Stimulated activated CD4-positive, alpha-beta T cell treated with anti-CD3 and anti-CD28 coated beads, TNF-alpha, amount 100 ng/mL, for 4 hours (primary cell): ENCODE results near the gene PPP5C.
"Not testable (repeated sequence)": the region's sequence is repeated elsewhere in the genome, so short reads cannot be mapped to it uniquely, and the experiment has no call there.

ENCODE experiments used
- DNase-seq, 3 experiments: peaks; one replicate each; pipeline ENCODE4 v3.0.0-alpha.2; 2020; ENCODE audit warnings: low read depth in 3 of 3

PPP5C gene

DNA sequence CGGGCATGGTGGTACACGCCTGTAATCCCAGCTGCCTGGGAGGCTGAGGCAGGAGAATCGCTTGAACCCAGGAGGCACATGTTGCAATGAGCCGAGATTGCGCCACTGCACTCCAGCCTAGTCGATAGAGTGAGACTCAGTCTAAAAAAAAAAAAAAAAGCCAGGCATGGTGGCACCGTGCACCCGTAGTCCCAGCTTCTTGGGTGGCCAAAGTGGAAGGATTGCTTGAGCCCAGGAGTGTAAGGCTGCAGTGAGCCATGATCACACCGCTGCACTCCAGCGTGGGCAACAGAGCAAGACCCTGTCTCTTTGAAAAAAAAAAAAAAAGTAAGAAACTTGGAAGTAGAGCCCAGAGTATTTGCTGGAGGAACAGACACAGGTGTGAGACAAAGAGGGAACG is 38.7 kb downstream of the PPP5C start:
- DNase-seq = no peak

DNA sequence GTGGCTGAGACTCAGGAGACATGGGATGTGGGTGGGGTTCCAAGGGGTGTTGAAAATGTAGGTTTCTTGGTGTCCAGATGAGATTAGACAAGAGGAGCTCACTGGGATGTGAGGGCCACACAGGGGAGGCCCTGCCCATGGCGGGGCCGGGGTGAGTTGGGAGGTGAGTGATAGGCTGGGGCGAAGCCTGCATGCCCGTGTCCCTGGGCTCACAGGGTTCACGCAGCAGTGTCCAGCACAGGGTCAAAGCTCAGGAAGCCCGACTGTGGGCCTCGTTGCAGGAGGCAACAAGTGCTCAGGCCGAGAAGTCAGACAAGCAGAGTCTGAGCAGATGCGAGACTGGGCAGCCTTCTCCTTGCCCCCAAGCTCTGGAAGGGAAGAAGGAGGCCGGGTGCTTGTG is 39.3 kb downstream of the PPP5C start:
- DNase-seq = no peak

- DNase-seq = no peak
Measured at GRCh38 chr19:46386996-46387712, 40.3 kb downstream of the PPP5C start.

GRCh38 chr19:46387713-46388130 is 40.8 kb downstream of the PPP5C start:
- DNase-seq = no peak

DNA sequence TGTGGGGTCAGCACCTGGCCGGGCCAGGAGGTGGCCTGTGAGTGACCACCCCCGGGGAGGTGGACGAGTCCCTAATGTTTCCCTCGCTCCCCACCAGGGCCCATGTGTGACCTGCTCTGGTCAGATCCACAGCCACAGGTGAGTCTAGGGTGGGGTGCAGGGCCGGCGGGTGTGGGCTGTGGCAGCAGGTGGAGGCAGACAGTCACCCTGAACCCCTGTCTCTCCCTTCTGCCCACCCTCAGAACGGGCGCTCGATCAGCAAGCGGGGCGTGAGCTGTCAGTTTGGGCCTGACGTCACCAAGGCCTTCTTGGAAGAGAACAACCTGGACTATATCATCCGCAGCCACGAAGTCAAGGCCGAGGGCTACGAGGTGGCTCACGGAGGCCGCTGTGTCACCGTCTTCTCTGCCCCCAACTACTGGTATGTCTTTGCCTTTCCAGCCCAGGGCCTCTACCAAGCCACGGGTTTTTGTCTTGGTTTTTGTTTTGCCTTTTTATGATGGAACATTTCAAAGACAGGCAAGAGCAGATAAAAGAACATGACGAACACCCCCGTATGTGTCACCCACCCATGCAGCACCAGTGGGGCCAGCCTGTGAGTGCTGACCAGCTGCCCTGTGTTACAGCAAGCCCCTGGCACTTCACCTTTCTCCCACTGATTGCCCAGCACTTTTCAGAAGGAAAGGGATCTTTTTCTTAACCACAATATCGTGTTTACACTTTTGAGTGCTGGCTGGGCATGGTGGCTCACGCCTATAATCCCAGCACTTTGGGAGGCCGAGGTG is 41.6 kb downstream of the PPP5C start:
- no peak for DNase-seq

GRCh38 chr19:46390121-46390858 is 43.4 kb downstream of the PPP5C start:
- DNase-seq = no peak

DNA sequence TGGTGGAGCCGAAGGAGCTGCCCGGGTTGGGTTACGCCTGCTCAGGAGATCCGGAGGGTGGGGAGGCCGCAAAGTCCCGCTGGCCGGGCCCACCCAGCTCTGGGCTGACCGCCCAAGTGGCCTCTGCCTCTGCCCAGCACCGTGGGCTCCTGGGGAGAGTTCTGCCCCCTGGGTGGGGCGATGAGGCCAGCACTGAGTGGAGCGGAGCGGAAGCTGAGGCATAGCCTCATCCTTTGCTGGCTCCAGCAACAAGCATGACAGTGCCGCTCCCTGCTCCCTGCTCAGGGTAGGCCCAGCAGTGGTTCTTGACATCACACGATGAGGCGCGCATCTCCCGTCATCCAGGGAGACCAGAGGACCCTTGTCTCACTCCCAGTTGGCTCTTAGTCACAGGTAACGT is 44.0 kb downstream of the PPP5C start:
- no peak for DNase-seq

DNA sequence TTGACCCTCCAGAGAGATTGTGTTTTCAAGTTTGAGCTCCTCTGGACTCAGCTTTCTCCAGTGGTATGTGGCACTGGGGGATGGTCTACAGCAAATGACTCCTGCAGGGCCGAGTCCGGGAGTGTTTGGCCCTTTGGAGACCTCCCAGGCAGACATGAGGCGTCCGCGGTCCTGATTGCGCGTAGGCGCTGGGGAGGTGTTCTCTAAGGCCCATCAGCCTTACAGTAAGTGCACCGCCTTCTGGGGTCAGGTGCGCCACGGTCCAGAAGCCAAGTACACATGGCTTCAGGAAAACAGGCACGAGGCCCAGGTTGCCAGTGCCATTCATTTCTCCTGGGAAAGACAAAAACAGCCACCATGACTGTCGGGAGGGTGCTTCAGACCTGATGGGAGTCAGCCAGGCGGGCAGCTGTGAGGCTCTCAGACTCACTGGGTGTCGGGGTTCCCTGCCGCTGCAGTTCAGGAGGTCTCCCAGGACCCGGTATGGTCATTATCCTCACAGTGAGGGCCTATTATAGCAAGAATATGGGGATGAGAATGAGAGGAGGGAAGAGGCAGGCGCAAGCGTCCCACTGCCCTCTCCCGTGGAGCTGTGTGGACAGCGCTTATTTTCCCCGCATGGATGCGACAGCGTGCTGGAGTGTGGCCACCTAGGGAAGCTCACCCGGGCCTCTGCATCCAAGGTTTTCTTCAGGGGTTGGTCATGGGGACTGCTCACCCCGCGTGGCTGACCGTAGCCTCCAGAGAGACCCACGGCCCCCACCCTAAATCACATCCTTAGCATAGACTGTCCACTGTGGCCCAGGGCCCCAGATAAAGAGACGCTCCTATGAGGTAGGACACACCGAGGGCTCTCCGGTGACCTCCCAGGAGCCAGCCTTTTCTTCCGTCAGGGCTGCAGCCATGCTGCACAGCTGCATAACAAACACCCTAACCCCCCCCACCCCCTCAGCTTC is 44.7 kb downstream of the PPP5C start:
- no peak for DNase-seq

DNA sequence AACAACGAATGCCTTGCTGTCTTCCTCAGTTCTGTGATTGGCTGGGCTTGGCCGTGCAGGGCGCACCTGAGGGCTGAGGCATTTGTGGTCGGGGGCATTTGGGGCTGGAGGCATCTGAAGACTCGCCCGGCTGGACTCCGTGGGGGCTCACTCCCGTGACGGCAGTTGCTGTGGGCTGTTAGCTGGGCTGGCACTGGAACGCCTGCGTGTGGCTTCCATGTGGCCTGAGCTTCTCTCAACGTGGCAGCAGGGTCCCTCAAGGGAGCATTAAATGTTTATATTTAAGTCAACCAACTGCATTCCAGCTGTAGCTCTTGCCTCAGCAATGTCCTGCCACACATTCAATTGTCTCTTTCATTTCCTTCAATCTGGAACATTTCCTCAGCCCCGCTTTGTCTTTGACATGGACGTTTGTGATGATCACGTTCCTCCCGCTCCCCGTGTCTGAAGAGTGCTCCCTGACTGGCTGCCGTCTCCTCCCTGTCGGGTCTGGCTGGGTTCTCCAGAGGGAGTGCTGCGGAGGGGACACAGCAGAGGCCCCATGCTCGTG is 45.4 kb downstream of the PPP5C start:
- no peak for DNase-seq

DNA sequence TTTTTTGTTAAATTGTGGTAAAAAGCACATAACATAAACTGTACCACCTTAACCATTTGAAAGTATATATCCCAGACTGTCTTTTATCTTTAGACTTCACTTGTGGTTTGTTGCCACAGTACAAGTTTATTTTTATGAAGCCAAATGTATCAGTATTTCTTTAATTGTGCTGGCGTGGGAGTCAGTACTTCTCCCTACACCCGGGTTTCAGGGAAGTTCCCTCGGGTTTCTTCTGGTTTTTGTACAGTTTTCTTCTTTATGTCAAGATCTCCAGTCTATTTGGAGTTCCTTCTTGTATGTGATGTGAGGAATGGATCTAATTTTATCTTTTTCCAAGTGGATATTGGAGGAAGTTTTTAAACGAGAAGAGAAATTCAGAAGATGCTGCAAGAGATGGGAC is 46.0 kb downstream of the PPP5C start:
- DNase-seq = no peak

DNA sequence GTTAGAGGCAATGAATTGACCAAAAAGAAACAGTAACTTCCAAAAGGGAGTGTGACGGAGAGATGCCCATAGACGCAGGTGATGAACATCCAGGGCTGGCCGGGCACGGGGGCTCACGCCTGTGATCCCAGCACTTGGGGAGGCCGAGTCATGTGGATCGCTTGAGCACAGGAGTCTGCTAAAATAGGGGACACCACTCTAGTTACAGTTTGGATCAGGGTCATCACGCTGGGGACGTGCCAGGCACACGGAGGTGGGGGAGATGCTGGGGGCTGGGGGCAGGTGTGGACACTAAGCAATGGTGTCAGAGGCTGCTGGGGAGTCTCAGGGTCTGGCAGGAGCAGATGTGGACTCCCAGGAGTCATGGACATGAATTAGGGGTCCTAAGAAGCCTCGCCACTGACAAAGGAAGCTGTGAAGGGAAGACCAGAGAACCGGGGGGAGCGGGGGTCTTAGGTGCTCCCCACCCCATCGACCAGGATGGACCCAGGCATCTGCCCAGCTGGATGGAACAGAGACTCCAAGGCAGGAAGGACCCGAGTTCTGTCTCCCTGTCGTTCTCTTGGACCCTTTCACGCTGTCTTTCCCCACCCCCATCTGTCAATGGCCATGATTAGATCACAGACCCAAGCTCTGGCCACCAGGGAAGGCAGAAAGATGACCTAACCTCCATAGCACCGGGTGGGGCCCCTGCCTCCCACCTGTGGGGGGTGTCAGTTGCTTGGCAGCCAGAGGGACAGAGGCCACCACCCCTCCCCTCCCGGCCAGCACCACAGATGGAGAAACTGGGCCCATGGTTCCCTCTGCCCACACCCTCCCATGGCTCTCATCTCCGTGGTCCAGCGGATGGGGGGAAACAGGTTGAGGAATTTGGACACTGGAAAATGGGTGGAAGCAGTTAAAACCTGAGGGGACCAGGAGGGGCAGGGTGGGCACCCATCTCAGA is 46.8 kb downstream of the PPP5C start:
- no peak for DNase-seq

DNA sequence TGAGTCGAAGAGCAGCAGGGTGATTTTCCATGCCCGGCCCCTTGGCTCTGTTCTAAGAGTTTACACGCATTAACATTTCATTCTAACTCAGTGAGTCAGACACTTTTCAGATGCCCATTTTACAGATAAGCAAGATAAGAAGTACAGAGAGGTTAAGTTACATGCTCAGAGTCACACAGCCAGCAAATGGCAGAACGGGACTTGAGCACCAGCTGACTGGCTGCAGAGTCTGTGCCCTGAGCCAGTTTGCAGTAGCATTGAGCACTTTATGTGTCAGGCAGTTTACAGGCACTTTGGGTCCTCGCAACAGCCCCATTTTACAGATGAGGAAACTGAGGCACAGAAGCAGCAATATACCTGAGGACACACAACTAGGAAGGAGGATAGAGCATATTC is 47.5 kb downstream of the PPP5C start:
- no peak for DNase-seq

DNA sequence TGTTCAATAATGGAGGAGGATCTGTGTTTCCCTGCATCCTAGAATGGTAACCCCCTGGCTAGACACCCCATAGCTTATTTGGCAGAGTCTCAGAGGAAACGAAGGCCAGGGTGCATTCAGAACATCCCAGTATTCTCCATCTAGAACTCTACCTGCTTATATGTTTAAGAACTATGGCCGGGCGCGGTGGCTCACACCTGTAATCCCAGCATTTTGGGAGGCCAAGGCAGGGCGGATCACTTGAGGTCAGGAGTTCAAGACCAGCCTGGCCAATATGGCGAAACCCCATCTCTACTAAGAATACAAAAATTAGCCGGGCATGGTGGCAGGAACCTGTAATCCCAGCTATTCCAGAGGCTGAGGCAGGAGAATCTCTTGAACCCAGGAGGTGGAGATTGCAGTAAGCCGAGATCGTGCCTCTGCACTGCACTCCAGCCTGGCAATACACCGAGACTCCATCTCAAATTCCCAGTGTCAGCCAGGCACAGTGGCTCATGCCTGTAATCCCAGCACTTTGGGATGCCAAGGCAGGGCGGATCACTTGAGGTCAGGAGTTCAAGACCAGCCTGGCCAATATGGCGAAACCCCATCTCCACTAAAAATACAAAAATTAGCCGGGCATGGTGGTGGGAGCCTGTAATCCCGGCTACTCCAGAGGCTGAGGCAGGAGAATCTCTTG is 51.1 kb downstream of the PPP5C start:
- not testable (repeated sequence) for DNase-seq

GRCh38 chr19:46402725-46403124 is 55.8 kb downstream of the PPP5C start:
- no peak for DNase-seq

- DNase-seq = no peak
Measured at GRCh38 chr19:46404055-46404752, 57.3 kb downstream of the PPP5C start.

DNA sequence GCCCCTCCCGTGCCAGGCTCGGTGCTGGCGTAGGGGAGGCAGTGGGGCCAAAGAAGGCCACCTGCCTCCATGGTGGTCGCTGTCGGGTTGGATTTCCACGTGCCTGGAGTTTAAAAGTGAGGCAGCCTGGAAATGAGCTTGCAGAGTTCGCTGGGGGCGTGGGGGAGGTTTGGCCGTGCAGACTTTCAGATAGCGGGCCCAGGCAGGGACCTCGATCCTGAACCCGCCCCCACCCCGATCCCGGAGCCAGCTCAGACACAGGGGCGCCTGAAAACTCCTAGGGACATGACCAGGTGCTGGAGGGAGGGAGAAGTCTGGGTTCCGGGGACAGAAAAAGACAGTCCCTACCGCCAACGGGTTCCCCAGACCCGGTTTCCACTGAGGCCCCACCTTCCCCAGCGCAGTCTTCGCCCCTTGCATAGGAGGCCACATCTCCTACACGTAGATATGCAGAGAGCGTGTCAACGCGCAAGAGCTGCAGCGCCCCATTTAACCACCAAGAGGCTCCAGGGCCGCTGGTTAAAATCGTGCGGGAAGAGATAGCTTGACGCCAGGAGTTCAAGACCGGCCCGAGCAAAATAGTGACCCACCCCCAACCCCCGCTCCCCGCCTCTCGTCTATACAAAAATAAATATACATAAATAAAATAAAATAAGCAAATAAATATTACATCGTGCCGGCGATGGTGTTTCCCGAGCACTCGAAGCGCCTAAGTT is 58.0 kb downstream of the PPP5C start:
- DNase-seq = no peak

GRCh38 chr19:46406976-46407375 is 60.1 kb downstream of the PPP5C start:
- no peak for DNase-seq
